Panc1 (cell line): Measurements from ENCODE around the gene THEMIS2. TPM values are rescaled to one million over a fixed set of nuclear protein-coding genes. Genes with fewer than 3 reads are reported as not detected.
A peak's percentile ranks its signal among the peaks of the same experiment; 100 is the strongest.

Experiments
- ATAC-seq: fragments of 200-7000 bp; cut with Tn5 transposase; 2 replicates; pipeline ENCODE4 v1.9.1; 2020; ENCODE audit warnings: mild to moderate bottlenecking, moderate library complexity
- BruUV-seq: library from RNA; stranded (reverse); fragments of 400-500 nt; replicated peaks from 2 replicates; lab custom pipeline; 2021; lab: Mats Ljungman, UMichigan
- CTCF ChIA-PET: fragments of 300-600 bp; sonication (Branson Sonifier 250); formaldehyde crosslinking; loops from one replicate; lab custom pipeline; 2022; ENCODE audit warnings: antibody characterized with exemption; lab: Charles Lee
- POLR2A ChIA-PET: fragments of 300-600 bp; sonication (Branson Sonifier 250); formaldehyde crosslinking; loops from one replicate; lab custom pipeline; 2022; ENCODE audit warnings: antibody characterized with exemption; lab: Charles Lee
- DNase-seq: peaks from one replicate; pipeline ENCODE4 v3.0.0-alpha.2; 2010; ENCODE audit warnings: low read depth, low spot score
- H3K27ac ChIP-seq: 2 replicates; pipeline ENCODE4 v1.5.1; 2011; ENCODE audit warnings: mild to moderate bottlenecking, low read length, inconsistent platforms
- H3K27me3 ChIP-seq: fragments of 200-500 bp; sonication (Bioruptor generic); 2 replicates; pipeline ENCODE4 v1.6.0; 2014; ENCODE audit warnings: low read length, inconsistent platforms; ENCODE audit not compliant: control insufficient read depth, insufficient read depth
- H3K36me3 ChIP-seq: fragments of 200-500 bp; sonication (Bioruptor generic); 2 replicates; pipeline ENCODE4 v1.5.1; 2014; ENCODE audit warnings: inconsistent platforms, mild to moderate bottlenecking, low read length, moderate library complexity; ENCODE audit not compliant: control insufficient read depth, insufficient read depth
- H3K4me1 ChIP-seq: 2 replicates; pipeline ENCODE4 v1.5.1; 2011; ENCODE audit warnings: inconsistent platforms, mild to moderate bottlenecking, low read length, moderate library complexity; ENCODE audit not compliant: control insufficient read depth, insufficient read depth
- H3K4me3 ChIP-seq, 2 experiments: 2 replicates each; pipeline ENCODE4 v1.5.1; 2011 to 2012; ENCODE audit warnings: low read depth in 2 of 2, low read length in 2 of 2, mild to moderate bottlenecking in 2 of 2, inconsistent platforms in 1 of 2, moderate library complexity in 1 of 2
- H3K9me3 ChIP-seq: fragments of 200-500 bp; sonication (Bioruptor generic); 2 replicates; pipeline ENCODE4 v1.5.1; 2014; ENCODE audit warnings: low read depth, mild to moderate bottlenecking, inconsistent platforms, low read length, moderate library complexity; ENCODE audit not compliant: control insufficient read depth, insufficient read depth
- CTCF ChIP-seq: fragments of 450-650 bp; IDR thresholded peaks from 2 replicates; pipeline ENCODE4 v1.5.1; 2017; ENCODE audit warnings: mild to moderate bottlenecking
- POLR2AphosphoS5 ChIP-seq: IDR thresholded peaks from 2 replicates; pipeline ENCODE4 v1.6.1; 2012; ENCODE audit warnings: mild to moderate bottlenecking, low read depth, low read length, moderate library complexity
- SIN3A ChIP-seq: IDR thresholded peaks from 2 replicates; pipeline ENCODE4 v1.6.1; 2012; ENCODE audit warnings: low read depth, mild to moderate bottlenecking, low read length, moderate library complexity, borderline replicate concordance; ENCODE audit not compliant: insufficient read depth
- TCF7L2 ChIP-seq: IDR thresholded peaks from 2 replicates; pipeline ENCODE4 v1.6.1; 2011; ENCODE audit warnings: mild to moderate bottlenecking, low read depth, low read length, inconsistent platforms
- in situ Hi-C: cut with HindIII; loops from 2 replicates; pipeline ENCODE4 v1.10.0; 2016; ENCODE audit warnings: low sequenced_read_pairs, low pct_unique_long_range_greater_than_20kb
- intact Hi-C: fragments of 100-400 bp; cut with micrococcal nuclease; formaldehyde crosslinking; loops from one replicate; pipeline ENCODE4 v1.10.0; 2022; ENCODE audit not compliant: unreplicated experiment
- total RNA-seq: library from RNA; stranded (reverse); gene quantifications from one replicate; pipeline ENCODE4 v1.2.1, GENCODE V29; 2021; ENCODE audit not compliant: unreplicated experiment
- TF ChIP-seq, protein P1 (sequence below), 2 experiments: IDR thresholded peaks; 2 replicates each; pipeline ENCODE4 v1.6.1; 2011 to 2012; ENCODE audit warnings: low read depth in 2 of 2, control low read depth in 1 of 2, low read length in 1 of 2, mild to moderate bottlenecking in 1 of 2, moderate library complexity in 1 of 2; ENCODE audit not compliant: insufficient read depth in 1 of 2

The THEMIS2 gene
- total RNA-seq, 1 experiment from 2014 or later = 4.2 TPM

- peak; percentile 94 for ATAC-seq
- ChIA-PET POLR2A (interaction anchor here (0.5 kb wide), 1 partner anchor 62 kb away, joined by 8 read pairs; no protein-coding TSS in a partner anchor), CTCF (interaction anchor here (0.6 to 1.3 kb wide), 3 partner anchors 14 to 121 kb away, joined by 3 to 6 read pairs (median 3); partner anchors contain the start of gene THEMIS2)
- BruUV-seq = no TSS peak
- no peak for TF ChIP-seq SIN3A
- peak; percentile 96 for TF ChIP-seq CTCF
- TF ChIP-seq, protein P1, sequence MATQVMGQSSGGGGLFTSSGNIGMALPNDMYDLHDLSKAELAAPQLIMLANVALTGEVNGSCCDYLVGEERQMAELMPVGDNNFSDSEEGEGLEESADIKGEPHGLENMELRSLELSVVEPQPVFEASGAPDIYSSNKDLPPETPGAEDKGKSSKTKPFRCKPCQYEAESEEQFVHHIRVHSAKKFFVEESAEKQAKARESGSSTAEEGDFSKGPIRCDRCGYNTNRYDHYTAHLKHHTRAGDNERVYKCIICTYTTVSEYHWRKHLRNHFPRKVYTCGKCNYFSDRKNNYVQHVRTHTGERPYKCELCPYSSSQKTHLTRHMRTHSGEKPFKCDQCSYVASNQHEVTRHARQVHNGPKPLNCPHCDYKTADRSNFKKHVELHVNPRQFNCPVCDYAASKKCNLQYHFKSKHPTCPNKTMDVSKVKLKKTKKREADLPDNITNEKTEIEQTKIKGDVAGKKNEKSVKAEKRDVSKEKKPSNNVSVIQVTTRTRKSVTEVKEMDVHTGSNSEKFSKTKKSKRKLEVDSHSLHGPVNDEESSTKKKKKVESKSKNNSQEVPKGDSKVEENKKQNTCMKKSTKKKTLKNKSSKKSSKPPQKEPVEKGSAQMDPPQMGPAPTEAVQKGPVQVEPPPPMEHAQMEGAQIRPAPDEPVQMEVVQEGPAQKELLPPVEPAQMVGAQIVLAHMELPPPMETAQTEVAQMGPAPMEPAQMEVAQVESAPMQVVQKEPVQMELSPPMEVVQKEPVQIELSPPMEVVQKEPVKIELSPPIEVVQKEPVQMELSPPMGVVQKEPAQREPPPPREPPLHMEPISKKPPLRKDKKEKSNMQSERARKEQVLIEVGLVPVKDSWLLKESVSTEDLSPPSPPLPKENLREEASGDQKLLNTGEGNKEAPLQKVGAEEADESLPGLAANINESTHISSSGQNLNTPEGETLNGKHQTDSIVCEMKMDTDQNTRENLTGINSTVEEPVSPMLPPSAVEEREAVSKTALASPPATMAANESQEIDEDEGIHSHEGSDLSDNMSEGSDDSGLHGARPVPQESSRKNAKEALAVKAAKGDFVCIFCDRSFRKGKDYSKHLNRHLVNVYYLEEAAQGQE (IDR thresholded peaks at IDR 0.05; ENCODE audit: insufficient read depth in 1 of 2, low read depth in 2 of 2, low read length in 1 of 2) = no peak
- TF ChIP-seq POLR2AphosphoS5 = no peak
- TF ChIP-seq TCF7L2 = no peak
- Histone ChIP-seq H3K27me3 (no peaks in the 10 kb centered on the region), H3K27ac (no peak overlapping the region), H3K36me3 (no peaks in the 10 kb centered on the region), H3K4me3 (no peak overlapping the region), H3K4me1 (no peaks in the 10 kb centered on the region), H3K9me3 (no peaks in the 10 kb centered on the region)
- in situ Hi-C loops = no loop called here
- DNase-seq = peak; percentile 67
- intact Hi-C loops = no loop called here
These were observed 14.0 kb upstream of the THEMIS2 start for GRCh38 chr1:27858072-27858948.

DNA sequence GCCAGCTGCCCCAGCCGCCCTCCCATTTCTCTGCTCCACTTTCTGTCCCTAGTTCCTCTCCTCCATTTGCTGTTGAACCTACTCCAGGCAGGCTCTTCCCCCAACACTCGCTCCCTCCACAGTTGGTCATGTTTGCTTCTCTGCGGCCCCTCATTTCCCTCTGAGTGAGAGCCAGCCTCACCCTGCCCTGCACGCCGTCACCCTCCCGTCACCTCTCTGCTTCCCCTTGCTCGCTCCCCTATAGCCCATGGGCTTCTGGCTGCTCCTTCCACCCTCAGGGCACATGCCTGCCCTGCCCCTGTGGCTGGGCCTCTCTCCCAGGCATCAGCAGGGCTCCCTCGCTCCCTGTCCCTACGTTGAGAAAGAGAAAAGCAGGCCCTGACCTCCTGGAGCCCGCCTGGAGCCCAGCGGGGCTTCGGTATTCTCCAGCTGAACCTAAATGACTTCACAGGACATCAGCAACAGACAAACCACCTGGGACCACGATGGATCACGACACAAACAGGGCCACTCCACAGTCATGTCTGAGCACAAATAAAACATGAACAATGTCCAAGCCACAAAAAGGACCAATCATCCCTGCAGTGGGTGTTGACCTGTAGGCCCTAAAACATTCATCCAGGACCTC lies 13.3 kb upstream of the THEMIS2 start:
- ATAC-seq = no peak
- intact Hi-C loops (no loop called here), in situ Hi-C loops (no loop called here)
- no peak for TF ChIP-seq SIN3A
- TF ChIP-seq, protein P1 (IDR thresholded peaks at IDR 0.05; ENCODE audit: insufficient read depth in 1 of 2, low read depth in 2 of 2, low read length in 1 of 2) = no peak
- TF ChIP-seq POLR2AphosphoS5 = no peak
- no peak for TF ChIP-seq TCF7L2
- no peak for TF ChIP-seq CTCF
- H3K36me3 ChIP-seq = no peaks in the 10 kb centered on the region
- no peaks in the 10 kb centered on the region for H3K9me3 ChIP-seq
- ChIA-PET POLR2A (interaction anchor here (0.5 kb wide), 1 partner anchor 61 kb away, joined by 8 read pairs; no protein-coding TSS in a partner anchor), CTCF (no interaction called here)
- BruUV-seq = no TSS peak
- no peak overlapping the region for H3K4me3 ChIP-seq
- DNase-seq = no peak
- H3K27ac ChIP-seq = no peak overlapping the region
- H3K27me3 ChIP-seq = no peaks in the 10 kb centered on the region
- H3K4me1 ChIP-seq = no peaks in the 10 kb centered on the region
